Limb (tissue), 2 donors: ENCODE data around the gene CMC4.

Source experiments
- DNase-seq, 2 donors: peaks; one replicate each; pipeline ENCODE4 v3.0.0-alpha.2; 2016; ENCODE audit errors: extremely low spot score in 2 of 2

Gene CMC4

GRCh38 chrX:155054255-155054654 lies 16.7 kb downstream of the CMC4 start:
- no peak for DNase-seq

- DNase-seq = no peak
Observed at GRCh38 chrX:155053656-155054055, 17.3 kb downstream of the CMC4 start.

DNA sequence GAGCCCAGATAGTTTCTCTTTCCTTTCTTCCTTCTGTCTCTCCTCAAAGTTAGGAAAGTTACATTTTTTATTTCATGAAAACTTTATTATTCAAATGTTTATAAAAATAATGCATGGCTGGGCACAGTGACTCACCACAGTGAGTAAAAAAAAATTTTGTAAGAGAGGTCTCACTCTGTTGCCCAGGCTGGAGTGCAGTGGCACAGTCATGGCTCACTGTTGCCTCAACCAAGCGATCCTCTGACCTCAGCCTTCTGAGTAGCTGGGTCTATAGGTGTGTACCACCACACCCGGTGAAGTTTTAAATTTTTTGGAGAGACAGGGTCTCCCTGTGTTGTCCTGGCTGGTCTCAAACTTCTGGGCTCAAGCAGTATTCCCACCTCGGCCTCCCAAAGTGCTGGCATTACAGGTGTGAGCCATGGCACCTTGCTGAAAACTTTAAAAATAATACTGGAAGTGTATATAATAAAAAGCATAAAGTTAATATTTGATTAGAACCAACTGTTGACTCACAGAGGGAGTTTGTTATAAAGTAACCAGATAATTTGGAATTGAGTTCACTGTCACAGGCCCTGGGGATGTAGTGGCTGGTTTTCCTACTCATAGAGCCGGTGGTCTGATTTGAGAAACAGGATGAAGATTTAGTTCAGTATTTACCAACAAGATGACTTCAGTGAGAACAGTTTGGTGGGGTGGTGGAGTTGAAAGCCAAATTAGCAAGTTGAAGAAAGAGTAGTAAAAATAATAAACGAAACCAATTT lies 18.0 kb downstream of the CMC4 start:
- DNase-seq = no peak

- peak in 1 of 2 donors; percentile 32 for DNase-seq
Observed at GRCh38 chrX:155048977-155049619, 21.8 kb downstream of the CMC4 start.

DNA sequence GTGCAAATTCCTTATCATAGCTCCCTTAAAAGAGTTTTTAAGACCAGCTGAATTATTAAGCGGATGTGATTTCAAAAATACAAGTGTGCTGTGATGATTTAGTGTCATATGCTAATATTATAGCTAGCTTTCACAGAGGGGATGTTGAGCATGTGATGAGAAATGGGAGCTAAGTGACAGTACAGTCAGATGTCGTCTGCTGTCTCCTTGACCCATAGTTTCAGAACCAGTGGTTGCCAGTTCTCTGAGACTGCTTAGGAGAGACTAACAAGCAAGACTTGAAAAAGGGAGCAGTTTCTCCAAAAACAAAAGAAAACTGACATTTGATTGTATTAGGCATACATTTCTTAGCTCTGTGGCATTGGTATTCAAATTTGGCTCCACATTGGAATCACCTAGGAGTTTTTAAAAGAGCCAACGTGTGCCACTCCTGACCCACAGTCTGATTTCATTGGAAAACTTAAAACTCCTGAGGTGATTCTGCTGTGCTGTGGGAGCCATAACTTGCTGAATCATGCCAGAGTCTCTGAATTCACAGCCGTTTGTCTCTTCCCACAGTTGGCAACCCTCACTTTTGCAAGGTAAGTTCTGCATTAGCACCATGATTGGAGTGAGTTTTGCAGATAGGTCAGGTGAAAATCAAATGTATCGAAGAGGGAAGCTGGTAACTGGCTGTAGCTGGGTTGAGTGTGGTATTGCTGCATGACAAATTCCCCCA lies 24.0 kb downstream of the CMC4 start:
- no peak for DNase-seq

GRCh38 chrX:155046129-155046810 lies 24.7 kb downstream of the CMC4 start:
- DNase-seq = no peak

GRCh38 chrX:155035688-155036087 lies 35.2 kb downstream of the CMC4 start:
- no peak for DNase-seq

GRCh38 chrX:155031657-155032056 lies 39.3 kb downstream of the CMC4 start:
- DNase-seq = no peak

DNA sequence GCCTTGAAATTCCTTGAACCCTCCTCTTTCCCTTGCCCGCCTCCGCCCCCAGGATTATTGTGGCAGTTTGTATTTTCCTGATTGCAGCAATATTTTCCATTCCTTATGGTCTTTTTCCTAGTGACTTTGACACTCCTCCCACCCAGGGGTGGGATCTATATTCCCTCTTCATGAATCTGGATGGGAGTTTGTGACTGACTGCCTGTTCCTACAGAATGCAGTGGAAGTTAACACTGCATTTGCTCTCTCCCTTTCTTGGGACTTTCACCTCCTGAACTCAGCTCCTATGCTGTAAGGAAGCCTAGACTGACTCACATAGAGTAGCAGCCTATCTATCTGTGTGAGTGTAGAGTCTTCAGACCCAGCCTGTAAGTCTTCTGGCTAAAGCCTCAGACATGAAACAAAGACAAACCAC lies 42.1 kb downstream of the CMC4 start:
- no peak for DNase-seq

DNA sequence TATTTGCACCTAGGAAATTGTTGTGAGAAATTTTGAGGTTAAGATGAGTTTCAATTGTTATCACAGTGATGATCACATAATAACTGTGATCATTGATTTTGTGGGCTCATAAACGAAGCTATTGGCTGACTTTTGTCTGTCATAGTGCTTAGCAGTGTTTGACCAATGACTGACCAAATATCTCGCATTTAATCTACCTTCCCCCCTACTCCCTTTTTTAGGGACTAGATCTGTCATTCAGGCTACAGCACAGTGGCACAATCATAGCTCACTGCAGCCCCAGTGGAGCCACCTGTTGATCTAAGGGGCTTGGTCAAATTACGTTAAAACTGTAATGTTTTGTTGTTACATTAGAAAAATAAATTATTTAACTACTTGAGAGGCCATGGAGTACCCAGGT lies 42.8 kb downstream of the CMC4 start:
- DNase-seq = no peak

GRCh38 chrX:155027509-155028066 lies 43.3 kb downstream of the CMC4 start:
- peak in 1 of 2 donors; percentile 42 for DNase-seq

GRCh38 chrX:155026727-155027508 lies 44.0 kb downstream of the CMC4 start, which contains the start of gene FUNDC2:
FUNDC2 (plus strand) TSS chrX:155026844; CDS start chrX:155026939, 95 bp downstream.
- DNase-seq = peak; percentile 88 to 93

GRCh38 chrX:155026420-155026726 lies 44.6 kb downstream of the CMC4 start:
- no peak for DNase-seq

GRCh38 chrX:155023907-155024833 lies 46.8 kb downstream of the CMC4 start:
- DNase-seq = no peak

- DNase-seq = no peak
Observed at GRCh38 chrX:155022585-155022984, 48.4 kb downstream of the CMC4 start, which contains the start of gene F8. F8 (minus strand) TSS chrX:155022723; CDS start chrX:155022552, 171 bp downstream.

DNA sequence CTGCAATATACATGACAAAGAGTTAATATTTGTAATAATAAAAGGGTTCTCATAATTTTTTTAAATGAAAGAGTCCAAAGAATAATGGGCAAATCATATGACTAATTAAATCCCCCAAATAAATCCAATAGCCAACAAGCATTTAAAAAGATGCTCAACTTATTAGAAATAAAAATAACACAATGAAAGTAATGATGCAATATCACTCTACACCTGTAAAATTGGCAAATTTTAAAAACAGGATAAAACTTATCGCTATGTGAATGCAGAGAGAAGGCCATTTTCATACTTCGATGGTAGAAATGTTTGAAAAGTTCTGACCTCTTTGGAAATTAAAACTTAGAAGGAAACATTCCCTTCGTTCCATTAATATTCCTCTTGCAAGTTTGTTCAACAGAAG lies 50.3 kb downstream of the CMC4 start:
- no peak for DNase-seq
